Measurements from ENCODE around the gene KDM2A.
"Not testable (repeated sequence)": the region's sequence is repeated elsewhere in the genome, so short reads cannot be mapped to it uniquely, and the experiment has no call there.

KDM2A gene

DNA sequence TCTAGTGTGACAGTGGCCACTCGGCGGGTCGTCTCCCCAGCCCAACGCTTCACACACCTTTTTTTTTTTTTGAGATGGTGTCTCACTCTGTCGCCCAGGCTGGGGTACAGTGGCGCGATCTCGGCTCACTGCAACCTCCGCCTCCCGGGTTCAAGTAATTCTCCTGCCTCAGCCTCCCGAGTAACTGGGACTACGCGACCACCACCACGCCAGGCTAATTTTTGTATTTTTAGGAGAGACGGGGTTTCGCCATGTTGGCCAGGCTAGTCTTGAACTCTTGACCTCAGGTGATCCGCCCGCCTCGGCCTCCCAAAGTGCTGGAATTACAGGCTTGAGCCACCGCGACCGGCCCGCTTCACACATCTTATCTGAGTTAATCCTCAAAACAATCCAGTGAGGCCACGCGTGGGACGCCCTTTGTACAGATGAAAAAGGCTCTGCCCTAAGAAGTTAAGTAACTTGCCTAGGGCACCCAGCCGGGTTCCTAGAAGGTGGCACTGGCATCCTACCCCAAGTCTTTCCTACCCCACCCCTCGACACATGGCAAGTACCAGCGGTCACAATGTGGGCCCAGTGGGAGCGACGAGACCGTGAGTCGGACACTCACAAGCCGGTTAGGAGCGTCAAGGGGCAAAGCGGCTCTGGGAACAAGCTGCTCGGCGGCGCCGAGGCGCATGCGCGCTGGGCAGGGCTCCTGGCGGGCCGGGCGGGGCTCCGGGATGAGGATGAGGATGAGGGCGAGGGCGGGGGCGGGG is 142.0 kb downstream of the KDM2A start:
- DNase-seq (ENCODE audit: low read depth in 2 of 2) = not testable (repeated sequence)

DNA sequence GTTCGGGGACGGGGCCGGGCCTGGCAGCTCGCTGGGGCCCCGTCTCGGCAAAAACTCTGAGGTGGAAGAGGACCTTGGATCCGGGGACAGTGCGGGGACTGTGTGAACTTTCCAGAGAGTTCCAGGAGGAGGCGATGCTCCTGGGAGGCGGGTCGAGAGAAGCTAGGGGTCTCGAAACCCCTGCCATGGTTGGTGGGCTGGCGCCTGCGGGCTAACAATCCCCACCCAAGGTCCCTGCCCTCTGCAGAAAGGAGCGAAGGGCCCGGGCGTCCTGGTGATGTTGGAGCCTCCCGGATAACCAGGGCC is 142.5 kb downstream of the KDM2A start:
- DNase-seq (ENCODE audit: low read depth in 2 of 2) = no peak

DNA sequence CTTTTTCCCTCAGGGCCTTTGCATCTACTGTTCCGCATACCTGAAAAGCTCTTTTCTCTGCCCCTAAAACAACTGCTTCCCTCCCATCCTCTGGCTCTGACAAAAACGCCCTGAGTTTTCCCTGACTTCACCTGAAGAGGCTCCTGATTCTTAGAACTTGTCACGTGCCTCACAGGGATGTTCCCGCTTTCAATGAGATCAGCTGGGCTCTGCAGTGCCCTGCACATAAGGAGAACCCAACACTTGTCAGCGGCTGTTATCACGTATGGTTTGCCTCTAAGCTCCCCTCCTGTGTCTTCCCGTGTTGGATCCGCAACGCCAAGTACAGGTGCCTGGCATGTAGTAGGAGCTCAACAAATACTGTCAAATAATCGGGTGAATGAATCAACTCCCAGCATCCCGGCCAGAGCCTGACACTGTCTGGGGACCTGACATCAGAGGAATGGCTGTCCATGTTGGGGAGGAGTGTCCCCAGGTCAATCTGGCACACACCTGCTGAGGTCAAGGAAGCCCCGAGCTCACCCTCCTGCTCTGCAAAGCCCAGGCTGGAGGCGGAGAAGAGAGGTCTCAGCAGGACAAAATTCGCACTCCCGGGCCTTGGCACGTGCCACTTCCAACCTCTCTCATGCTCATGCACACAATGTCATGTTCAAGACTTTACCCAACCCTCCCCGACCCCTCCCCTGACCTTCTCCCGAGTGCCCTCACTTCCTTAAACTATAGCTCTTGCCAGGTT is 143.1 kb downstream of the KDM2A start:
- DNase-seq (ENCODE audit: low read depth in 2 of 2) = no peak

DNA sequence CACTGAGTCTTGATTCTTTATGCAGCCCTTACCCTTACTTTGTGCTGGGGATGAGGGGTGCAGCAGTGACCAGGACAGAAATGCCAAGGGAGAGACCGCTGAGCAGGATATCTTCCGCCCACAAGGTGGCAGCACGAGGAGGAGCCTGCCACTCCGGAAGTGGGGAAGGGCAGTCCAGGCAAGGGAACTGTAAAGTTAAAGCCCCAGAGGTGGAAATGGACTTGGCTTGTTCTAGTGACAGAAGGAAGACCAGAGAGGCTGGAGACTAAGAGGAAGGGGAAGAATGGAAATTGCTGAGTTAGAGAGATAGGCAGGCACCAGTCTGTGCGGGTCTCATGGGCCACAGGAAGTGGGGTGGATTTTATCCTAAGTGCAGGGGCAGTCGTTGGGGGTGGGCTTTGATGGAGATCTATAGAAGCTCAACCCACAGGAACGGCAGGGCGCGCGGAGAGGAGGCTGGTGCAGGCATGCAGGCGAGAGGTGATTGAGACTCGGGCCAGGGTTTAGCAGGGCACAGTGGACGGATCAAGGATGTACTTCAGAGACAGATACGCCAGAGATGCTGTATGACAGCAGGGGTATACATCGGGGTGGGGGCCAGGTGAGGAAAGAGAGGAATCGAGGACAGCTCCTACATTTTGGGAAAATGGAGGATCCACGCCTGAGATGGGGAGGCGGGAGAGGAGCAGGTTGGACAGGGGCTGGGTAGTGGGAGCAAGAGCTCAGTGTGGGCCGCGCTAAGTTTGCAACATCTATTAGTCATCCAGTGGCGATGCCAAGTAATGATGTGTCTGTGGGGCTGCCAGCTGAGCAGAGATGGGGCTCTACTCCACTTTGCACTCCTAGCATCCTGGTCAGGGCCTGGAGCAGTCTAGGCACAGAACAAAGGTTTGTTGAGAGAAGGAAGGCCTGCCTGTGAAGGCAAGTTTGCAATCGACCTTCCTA is 143.9 kb downstream of the KDM2A start:
- no peak for DNase-seq (ENCODE audit: low read depth in 2 of 2)

DNA sequence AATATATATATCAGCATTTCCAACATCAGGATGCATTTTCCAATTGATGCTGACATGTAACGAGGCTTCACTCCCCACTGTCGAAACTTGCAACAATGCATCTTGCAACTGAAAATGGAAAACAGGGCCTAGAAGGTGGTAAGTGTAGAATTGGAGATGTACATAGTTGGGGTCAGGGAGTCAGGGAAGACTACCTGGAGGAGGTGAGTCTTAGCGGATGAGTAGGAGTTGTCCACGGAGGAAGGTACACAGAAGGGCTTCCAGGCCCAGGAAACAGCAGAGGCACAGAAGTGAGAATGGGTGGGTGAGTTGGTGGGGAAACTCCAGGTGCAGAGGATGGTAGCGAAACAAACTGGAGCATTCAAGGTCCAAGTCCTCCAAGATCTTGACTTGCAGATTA is 145.2 kb downstream of the KDM2A start:
- DNase-seq (ENCODE audit: low read depth in 2 of 2) = no peak

DNA sequence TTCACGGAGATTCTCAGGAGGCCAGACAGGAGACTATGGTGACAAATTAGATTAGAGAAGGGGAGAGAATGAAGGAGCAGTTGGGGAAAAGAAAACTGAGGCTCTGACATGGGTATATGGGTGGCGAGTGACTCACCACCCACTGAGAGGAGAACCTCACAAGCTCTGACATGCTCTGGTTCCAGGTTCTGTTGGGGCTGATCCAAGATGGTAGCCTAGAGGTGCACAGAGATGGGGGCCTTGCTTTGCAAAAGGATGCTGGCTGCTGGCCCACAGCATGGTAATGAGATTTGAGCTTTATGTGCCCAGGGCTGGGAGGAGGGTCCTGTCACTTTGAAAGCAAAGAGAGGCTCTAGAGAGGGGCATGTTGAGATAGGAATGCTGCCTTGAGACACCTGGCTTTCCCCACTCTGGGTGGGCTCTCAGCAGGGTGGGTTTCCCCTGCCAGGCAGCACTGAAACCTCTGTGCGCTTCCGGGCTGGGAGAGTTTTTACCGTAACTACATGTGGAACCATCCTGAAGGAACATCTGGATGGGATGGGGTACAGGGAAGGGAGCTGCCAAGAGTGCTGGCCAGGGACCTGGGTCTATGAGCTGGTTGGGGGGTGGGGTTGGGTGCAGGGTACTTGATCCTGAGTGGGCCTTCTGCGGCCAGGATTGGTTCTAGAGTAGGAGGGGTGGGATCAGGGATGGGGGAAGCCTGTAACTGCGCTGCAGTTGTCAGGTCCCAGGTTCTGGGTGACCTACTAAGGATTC is 146.0 kb downstream of the KDM2A start:
- DNase-seq (ENCODE audit: low read depth in 2 of 2) = no peak

DNA sequence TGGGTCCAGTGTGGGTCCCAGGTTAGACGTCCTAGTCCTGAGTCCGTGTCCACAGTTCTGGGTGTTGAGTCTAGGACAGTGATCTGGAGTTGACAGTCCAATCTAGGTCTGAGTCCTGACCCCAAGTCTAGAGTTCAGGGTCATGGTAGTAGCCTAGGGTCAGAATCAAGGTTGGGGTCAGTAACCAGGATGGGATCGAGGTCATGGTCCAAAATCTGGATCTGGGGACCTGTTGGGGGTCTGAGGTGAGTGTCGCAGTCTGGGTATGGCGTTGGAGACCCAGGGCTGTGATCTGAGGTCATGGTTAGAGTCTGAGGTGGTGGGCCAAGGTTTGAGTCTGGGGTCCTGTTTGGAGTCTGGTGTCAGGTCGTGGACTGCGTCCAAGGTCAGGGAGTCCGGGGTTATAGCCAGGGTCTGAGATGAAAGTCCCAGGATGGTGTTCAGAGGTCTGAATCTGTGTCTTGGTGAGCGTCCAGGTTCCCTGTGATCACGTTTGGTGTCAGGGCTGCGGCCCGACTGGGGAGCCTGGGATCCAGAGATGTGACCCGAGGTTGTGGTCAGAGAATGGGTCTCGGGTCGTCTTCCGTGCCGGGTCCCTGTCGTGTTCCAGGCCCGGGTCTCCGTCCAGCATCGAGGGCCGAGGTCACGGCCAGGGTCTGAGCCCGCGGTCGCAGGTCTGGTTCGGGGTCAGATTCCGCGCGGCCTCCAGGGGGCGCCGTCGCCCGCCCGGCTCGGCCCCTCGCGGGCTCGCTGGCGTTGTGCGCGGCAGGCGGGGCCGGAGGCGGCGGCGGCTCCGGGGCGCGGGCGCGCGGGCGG is 146.8 kb downstream of the KDM2A start:
- peak in 1 of 2 donors; percentile 60 for DNase-seq (ENCODE audit: low read depth in 2 of 2)

DNA sequence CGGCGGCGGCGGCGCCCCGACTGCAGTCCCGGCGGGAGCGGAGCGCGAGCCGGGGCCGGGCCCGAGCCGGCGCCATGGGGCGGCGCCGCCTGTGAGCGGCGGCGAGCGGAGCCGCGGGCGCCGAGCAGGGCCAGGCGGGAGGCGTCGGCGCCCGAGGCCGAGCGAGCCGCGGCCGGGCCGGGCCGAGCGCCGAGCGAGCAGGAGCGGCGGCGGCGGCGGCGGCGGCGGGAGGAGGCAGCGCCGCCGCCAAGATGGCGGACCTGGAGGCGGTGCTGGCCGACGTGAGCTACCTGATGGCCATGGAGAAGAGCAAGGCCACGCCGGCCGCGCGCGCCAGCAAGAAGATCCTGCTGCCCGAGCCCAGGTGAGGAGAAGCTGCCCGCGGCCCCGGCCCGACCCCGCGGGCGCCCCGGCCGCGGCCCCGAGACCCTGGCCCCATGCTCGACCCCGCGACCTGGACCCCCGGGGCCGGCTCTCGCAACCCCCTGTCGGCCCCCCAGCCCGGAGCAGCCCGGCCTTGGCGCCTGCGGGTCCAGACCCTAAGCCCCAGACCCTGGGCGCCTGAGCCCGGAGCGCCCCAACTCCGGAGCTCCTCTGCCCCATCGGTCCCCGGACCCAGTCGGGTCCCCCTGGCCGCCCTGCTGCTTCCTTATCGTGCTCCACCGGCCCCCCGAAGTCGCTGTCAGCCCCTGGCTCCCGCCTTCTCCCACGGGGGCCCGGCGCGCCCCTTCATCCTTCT is 147.6 kb downstream of the KDM2A start, which contains the start of gene GRK2:
GRK2 (plus strand) TSS at position 25 of the 739 bp plus-strand sequence; CDS start at position 252, 227 bp downstream.
- DNase-seq (ENCODE audit: low read depth in 2 of 2) = no peak

DNA sequence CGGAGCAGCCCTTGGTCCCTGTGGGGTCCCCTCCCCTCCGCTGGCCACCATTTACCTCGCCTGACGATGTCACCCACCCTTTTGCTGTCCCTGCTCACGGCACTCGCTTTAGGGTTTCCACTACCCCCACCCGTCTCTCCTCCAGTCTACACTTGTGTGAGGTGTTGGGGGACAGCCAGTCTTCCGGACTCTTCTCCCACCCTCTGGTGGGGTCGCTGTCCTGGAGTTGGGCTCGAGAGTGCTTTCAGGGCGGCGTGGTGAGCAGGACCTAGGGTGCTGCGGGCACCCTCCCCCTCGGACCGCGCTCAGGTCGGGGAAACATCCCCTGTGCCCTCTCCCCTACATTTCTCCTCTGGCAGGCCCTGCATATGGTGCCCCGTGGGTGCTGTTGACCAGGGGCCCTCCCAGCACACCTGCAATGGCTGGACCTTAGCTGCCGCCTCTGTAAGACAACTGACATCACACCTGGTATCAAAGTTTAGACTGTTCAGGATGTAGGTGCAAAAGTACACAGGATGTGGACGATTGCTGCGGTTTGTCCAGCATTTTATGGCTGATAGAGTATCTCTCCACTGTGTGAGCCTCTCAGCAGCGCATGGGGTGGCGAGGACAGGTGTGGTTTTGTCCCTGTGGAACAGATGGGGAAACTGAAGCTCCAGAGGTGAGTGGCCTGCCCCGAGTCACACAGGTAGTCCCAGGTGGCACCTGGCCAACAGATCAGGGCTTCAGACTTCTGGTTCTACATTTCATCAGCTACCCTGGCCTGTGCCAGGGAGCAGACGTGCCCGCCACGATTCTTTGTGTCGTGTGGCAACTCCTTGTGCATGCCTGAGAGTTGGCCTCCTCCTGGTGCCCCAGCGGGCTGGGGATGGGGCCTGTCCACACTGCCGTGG is 148.4 kb downstream of the KDM2A start:
- no peak for DNase-seq (ENCODE audit: low read depth in 2 of 2)

DNA sequence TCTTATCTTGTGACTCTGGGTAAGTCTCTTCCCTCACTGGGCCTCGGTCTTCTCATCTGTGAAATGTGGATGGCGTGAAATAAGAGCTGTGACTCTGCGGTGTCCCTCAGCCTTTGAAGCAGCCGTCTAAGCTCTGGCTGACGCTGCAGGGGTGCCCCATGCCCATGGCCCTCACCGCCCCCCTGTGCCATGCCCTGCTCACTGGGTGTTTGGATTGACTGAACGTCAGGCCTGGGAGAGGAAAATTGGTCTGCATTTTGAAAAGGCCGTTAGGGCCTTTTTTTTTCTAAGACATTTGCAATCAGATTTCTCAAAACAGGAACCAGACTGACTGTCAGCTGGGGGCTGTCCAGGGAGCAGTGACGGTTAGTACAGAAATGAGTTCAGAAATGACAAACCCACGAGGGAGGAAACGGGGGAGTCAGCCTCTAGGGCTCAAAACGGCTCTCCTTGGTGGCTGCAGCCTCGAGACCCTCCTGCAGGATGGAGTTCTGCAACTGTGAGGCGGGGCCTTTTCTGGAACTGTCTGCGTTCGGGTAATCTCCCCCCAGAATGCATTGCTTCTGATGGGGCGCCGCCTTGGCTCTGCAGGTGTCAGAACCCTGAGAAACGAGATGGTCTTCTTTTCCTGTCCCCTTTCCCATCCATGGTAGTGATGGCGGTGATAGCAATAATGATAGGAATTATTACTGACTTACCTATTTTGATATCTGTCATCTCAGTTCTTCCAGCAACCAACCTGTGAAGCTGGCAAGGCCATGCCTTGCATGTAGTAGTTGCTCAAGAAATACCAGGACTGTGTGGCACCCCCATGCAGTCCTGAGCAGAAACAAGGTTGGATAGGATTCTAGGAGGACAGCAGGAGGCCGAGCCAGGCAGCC is 149.3 kb downstream of the KDM2A start:
- no peak for DNase-seq (ENCODE audit: low read depth in 2 of 2)

DNA sequence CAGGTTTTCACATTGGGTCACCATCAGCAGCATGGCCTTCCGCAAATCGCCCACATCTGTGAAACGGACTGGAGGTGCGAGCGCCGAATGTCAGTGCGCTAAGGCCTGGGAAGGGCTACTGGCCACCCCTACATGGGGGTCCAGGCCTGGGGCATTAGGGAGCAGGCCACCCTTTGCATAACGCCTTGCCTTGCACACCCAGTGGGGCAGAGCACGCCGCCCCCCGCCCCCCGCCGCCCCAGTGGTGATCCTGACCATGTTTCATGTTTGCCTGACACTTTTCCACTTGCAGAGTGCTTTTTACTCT is 149.9 kb downstream of the KDM2A start:
- DNase-seq (ENCODE audit: low read depth in 2 of 2) = no peak

DNA sequence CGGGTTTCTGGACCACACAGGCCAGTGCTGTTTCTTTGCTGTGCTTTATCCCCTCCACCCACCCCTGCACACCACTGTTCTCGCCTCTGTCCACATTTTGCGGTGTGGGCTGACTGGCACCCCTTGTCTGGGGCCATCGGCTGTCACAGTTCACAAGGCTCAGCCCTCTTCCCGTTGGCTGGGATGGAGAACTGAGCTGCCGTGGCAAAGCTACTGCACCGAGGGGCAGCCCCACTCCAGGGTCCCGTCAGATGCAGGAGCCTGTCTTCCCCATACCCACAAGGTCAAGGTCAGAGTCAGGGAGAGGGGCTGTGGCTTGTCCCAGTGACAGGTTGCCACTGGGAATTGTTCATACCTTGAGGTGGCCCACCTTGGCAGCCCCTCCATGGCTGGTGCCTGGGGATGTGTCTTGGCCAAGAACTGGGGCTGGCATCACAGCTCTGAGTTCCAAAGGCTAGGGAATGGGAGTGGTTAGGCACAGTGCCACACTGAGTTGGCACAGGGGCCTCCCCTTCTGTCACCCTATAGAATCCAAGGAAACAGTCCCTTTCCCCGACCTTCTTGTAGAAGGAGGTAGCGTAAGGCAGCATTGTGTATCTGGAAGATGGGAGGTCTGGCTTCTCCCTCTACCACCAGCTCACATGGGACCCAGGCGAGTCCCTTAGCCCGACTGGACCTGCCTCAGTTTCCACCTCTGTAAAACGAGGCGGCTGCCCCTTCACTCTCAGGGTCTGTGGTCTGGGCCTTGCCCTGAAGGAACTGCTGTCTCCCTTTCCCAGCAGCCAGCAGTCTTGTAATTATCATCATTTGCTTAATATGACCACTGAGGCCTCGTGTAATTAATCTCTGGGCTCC is 150.6 kb downstream of the KDM2A start:
- no peak for DNase-seq (ENCODE audit: low read depth in 2 of 2)

DNA sequence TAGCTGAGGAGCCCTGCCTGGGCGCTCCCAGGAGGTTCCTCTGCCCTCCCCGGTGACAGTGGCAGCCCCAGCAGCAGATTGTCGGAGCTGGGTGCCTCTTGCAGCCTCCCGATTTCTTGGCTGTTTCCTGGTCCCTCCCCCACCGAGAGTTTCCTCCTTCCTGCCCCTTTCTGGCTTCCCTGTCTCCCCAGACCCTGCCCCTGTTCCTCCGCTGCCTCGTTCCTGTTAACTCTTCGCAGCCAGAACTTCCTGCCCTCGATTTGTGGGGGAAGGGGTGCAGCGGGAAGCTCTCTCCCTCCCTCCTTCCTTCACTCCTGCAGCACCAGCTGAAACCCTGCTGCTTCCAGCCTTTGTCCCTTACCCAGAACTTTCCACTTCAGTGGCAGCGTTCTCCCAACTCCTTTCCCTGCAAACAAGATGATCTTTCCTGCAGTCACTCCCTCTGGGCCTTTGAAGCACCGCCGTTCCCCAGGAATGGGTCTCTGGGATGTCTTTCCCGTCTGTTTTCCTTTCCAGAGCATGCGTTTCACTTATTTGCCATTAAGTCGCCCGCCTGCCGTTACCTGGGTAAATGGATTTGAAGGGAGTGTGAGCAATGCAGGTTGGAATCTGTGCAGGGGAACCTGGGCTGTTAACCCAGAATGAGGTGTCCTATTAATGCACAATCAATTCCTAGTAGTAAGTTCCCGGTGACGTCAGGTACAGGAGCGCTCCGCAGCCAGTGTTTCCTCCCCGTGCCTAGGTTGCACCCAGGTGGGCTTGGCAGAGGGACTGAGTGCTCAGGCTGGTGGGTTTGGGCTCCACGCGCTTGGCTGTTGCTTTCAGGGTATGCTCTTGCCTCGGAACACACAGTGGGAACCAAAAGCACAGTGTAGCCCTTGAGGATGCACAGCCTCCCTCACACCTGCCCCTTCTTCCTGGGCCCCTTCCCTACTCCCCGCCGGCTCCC is 151.5 kb downstream of the KDM2A start:
- no peak for DNase-seq (ENCODE audit: low read depth in 2 of 2)

DNA sequence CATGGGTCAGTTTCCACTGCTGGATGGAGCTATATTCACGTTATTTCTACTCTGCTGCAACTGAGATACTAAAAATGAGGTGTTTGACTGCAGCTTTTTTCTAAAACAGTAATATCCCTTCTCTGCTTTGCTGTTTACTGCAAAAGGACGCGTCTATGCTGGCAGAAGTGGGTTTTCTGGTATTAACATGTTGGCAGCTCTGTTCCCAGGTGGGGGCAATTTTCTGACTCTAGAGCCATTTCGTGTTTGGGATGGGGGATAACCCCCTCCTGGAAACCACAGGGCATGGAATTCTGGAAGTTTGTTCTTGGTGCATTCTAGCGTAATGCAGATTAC is 152.1 kb downstream of the KDM2A start:
- no peak for DNase-seq (ENCODE audit: low read depth in 2 of 2)

DNA sequence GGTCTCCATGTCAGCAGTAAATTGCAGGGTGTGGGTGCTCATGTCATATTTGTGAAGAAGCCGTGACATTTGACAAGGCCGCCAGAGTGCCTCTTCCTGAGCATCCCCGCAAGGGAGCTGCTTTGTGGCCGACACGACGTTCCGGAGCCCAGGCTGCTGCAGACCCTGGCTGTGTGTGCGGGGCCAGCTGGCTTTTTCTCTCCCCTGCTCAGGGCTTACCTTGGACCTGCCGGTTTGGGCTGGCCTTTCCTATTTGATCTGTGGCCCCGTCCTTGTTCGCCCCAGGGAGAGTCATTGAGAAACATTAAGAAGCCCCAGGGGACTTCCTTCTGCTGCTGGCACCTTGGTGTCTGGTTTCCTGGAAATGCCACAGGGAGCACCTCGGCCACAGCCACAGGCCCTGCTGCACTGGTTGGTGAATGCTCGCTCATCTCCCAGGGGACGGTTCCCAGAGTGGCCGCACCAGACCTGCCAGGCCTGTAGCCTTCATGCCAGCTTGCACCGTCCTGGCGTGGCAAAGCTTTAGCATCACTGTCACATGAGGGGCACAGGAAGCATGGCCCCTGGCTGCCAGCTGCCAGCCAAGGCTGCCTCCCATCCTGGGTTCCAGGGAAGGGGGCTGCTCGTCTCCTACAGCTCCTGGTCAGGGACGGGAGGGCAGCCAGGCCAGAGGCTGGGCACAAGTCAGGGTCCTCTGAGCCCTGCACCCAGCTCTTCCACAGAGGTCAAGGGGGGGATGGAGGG is 152.7 kb downstream of the KDM2A start:
- DNase-seq (ENCODE audit: low read depth in 2 of 2) = no peak

Data from stimulated activated CD8-positive, alpha-beta memory T cell treated with anti-CD3 and anti-CD28 coated beads, Interleukin-2, amount 100 ng/mL, for 1 hour (primary cell).